GM13977 (cell line): ENCODE measurements around the gene STRA8.

ENCODE experiments used
- DNase-seq: peaks from one replicate; pipeline ENCODE4 v3.0.0; 2012; ENCODE audit warnings: low spot score
- CTCF ChIP-seq: IDR thresholded peaks from 2 replicates; pipeline ENCODE4 v1.5.1; 2012; ENCODE audit warnings: mild to moderate bottlenecking, control low read depth; ENCODE audit not compliant: insufficient read depth; ENCODE audit errors: extremely low read depth, missing control alignments
- in situ Hi-C: fragments of 300-500 bp; cut with MboI; formaldehyde crosslinking; loops from one replicate; pipeline ENCODE4 v1.12.0; 2022; ENCODE audit warnings: low sequenced_read_pairs, low pct_unique_long_range_greater_than_20kb, mixed read lengths, inconsistent platforms; ENCODE audit not compliant: unreplicated experiment

Gene STRA8

DNA sequence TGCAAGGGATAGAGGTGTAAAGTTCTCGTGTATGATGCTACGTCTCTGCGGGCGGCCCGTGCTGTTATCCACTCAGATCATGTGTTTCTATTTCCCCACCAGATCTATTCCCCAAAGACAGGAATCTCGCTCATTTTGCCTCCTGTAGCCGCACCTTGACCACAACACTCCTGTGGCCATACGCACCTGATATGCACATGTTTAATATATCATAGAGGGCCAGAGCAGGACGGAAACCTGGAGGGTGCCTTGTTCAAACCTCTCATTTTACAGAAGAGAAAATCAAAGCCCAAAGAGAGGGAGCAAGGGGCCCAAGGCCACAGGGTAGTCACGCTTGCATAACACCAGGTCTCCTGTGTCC is 37.6 kb downstream of the STRA8 start:
- in situ Hi-C loops = no loop called here

DNA sequence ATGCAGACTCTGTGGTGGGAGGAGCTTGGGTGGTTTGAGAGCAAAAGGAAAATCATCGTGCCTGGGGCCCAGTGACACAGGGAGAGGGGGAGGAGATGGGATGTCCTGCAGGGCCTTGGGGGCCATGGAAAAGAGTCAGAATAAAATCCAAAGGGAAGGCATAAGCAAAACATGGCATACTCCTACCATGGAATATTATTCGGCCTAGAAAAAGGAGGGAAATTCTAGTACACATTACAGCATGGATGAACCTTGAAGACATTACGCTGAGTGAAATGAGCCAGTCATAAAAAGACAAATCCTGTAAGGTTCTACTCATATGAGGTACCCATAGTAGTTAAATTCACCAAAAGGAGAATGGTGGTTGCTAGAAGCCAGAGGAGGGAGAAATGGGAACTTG is 38.7 kb downstream of the STRA8 start:
- no peak for DNase-seq
- no peak for TF ChIP-seq CTCF
- in situ Hi-C loops = no loop called here

More for the DNA sequence above, 37.6 kb downstream of the STRA8 start:
- TF ChIP-seq CTCF = no peak
- no peak for DNase-seq

- in situ Hi-C loops = no loop called here
- DNase-seq = no peak
- no peak for TF ChIP-seq CTCF
Observed at GRCh38 chr7:135273581-135273980, 39.9 kb downstream of the STRA8 start.

GRCh38 chr7:135274495-135275268 is 41.0 kb downstream of the STRA8 start:
- in situ Hi-C loops = loop anchor here (25.0 kb wide), 2 partner anchors 238 to 338 kb away; partner anchors contain the start of gene CNOT4
- peak; percentile 82 for DNase-seq
- peak; percentile 82 for TF ChIP-seq CTCF

GRCh38 chr7:135275971-135276580 is 42.4 kb downstream of the STRA8 start:
- in situ Hi-C loops = loop anchor here (25.0 kb wide), 2 partner anchors 236 to 336 kb away; partner anchors contain the start of gene CNOT4
- no peak for TF ChIP-seq CTCF
- DNase-seq = no peak

- DNase-seq = no peak
- in situ Hi-C loops = loop anchor here (25.0 kb wide), 2 partner anchors 235 to 335 kb away; partner anchors contain the start of gene CNOT4
- TF ChIP-seq CTCF = no peak
Observed at GRCh38 chr7:135277161-135277560, 43.5 kb downstream of the STRA8 start.
